ENCODE measurements around the gene PPP1R13B.

PPP1R13B gene

GRCh38 chr14:103684871-103685270 lies 162.5 kb downstream of the PPP1R13B start:
- TF ChIP-seq POLR2AphosphoS5 (IDR thresholded peaks at IDR 0.05; ENCODE audit: low read depth, low read length) = no peak
- no peak for TF ChIP-seq SIN3A (IDR thresholded peaks at IDR 0.05; ENCODE audit: borderline replicate concordance, insufficient read depth, low read length)
- TF ChIP-seq, protein P1, sequence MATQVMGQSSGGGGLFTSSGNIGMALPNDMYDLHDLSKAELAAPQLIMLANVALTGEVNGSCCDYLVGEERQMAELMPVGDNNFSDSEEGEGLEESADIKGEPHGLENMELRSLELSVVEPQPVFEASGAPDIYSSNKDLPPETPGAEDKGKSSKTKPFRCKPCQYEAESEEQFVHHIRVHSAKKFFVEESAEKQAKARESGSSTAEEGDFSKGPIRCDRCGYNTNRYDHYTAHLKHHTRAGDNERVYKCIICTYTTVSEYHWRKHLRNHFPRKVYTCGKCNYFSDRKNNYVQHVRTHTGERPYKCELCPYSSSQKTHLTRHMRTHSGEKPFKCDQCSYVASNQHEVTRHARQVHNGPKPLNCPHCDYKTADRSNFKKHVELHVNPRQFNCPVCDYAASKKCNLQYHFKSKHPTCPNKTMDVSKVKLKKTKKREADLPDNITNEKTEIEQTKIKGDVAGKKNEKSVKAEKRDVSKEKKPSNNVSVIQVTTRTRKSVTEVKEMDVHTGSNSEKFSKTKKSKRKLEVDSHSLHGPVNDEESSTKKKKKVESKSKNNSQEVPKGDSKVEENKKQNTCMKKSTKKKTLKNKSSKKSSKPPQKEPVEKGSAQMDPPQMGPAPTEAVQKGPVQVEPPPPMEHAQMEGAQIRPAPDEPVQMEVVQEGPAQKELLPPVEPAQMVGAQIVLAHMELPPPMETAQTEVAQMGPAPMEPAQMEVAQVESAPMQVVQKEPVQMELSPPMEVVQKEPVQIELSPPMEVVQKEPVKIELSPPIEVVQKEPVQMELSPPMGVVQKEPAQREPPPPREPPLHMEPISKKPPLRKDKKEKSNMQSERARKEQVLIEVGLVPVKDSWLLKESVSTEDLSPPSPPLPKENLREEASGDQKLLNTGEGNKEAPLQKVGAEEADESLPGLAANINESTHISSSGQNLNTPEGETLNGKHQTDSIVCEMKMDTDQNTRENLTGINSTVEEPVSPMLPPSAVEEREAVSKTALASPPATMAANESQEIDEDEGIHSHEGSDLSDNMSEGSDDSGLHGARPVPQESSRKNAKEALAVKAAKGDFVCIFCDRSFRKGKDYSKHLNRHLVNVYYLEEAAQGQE (IDR thresholded peaks at IDR 0.05; ENCODE audit: insufficient read depth in 1 of 2, low read depth in 2 of 2, low read length in 2 of 2) = no peak
- TF ChIP-seq TAF1 (IDR thresholded peaks at IDR 0.05; ENCODE audit: borderline replicate concordance, insufficient read depth, low read length) = no peak
- no peak for TF ChIP-seq FOXP2 (optimal IDR thresholded peaks at IDR 0.05; ENCODE audit: borderline replicate concordance, extremely low read depth, extremely low read length, insufficient read depth)

DNA sequence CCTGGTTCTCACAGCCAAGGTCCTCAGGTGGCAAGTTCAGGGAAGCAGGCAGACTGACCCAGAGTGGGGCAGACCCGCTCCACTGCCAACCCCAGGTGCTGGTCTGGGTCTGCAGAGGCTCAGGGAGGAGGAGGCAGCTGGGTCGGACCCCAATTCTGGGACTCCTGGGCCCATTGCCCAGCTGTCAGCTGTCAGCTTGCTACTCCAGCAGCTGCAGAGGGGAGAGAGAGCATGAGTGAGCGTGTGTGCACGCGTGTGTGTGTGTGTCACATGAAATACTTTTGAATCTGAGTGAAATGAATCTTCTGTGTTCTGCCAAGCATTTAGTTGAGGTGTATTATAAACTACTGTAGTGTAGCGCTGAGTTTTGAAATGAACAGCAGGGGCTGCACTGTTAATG lies 162.9 kb downstream of the PPP1R13B start:
- TF ChIP-seq POLR2AphosphoS5 (IDR thresholded peaks at IDR 0.05; ENCODE audit: low read depth, low read length) (no peak), FOXP2 (optimal IDR thresholded peaks at IDR 0.05; ENCODE audit: borderline replicate concordance, extremely low read depth, extremely low read length, insufficient read depth) (no peak), TAF1 (IDR thresholded peaks at IDR 0.05; ENCODE audit: borderline replicate concordance, insufficient read depth, low read length) (no peak), SIN3A (IDR thresholded peaks at IDR 0.05; ENCODE audit: borderline replicate concordance, insufficient read depth, low read length) (no peak)
- TF ChIP-seq, protein P1 (IDR thresholded peaks at IDR 0.05; ENCODE audit: insufficient read depth in 1 of 2, low read depth in 2 of 2, low read length in 2 of 2) = no peak
